ENCODE results near the gene KIF17.

GRCh38 chr1:20763417-20763816 lies 45.6 kb upstream of the KIF17 start:
- TF ChIP-seq CTCF (IDR thresholded peaks at IDR 0.05) (no peak), REST (IDR thresholded peaks at IDR 0.05) (no peak), KDM5A (IDR thresholded peaks at IDR 0.05) (no peak), POLR2A (IDR thresholded peaks at IDR 0.05; ENCODE audit: low read length) (no peak)
- TF ChIP-seq, protein P1, sequence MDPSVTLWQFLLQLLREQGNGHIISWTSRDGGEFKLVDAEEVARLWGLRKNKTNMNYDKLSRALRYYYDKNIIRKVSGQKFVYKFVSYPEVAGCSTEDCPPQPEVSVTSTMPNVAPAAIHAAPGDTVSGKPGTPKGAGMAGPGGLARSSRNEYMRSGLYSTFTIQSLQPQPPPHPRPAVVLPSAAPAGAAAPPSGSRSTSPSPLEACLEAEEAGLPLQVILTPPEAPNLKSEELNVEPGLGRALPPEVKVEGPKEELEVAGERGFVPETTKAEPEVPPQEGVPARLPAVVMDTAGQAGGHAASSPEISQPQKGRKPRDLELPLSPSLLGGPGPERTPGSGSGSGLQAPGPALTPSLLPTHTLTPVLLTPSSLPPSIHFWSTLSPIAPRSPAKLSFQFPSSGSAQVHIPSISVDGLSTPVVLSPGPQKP (IDR thresholded peaks at IDR 0.05; ENCODE audit: low read depth, low read length): no peak
